ENCODE measurements around the gene S100A4.

GRCh38 chr1:153547560-153548551 is 2.2 kb upstream of the S100A4 start:
- TF ChIP-seq CTCF (IDR thresholded peaks at IDR 0.05) (no peak), POLR2A (IDR thresholded peaks at IDR 0.05) (no peak)
